GM18907 (cell line): ENCODE data around the gene MKLN1.
"Not testable (repeated sequence)": the region's sequence is repeated elsewhere in the genome, so short reads cannot be mapped to it uniquely, and the experiment has no call there.

Experiments used
- ATAC-seq: cut with Tn5 transposase; IDR thresholded peaks from one replicate; pipeline ENCODE4 v1.9.1; 2021; ENCODE audit warnings: mild to moderate bottlenecking, moderate library complexity; ENCODE audit not compliant: unreplicated experiment

The MKLN1 gene

GRCh38 chr7:131307627-131308026, 20.0 kb upstream of the MKLN1 start:
- no peak for ATAC-seq

DNA sequence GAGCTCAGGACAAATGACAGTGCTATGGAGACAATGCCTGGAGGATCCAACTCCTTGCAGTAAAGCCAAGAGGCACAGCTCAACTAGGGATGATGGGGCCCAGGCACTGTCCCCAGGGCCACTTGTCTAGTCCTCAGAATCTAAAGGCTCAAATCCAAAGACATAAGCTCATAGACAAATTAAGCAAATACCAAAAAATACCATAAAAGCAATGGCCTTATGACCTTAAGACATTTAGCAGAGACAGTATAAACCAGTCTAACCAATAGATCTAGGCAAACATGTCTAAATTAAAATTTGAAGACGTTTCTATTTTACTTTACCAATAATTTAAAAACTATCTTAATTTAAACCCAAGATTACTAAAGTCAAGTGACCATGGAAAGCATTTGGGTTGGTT, 14.8 kb upstream of the MKLN1 start:
- ATAC-seq: no peak

- ATAC-seq: no peak
Measured at GRCh38 chr7:131320603-131321002, 7.1 kb upstream of the MKLN1 start.

DNA sequence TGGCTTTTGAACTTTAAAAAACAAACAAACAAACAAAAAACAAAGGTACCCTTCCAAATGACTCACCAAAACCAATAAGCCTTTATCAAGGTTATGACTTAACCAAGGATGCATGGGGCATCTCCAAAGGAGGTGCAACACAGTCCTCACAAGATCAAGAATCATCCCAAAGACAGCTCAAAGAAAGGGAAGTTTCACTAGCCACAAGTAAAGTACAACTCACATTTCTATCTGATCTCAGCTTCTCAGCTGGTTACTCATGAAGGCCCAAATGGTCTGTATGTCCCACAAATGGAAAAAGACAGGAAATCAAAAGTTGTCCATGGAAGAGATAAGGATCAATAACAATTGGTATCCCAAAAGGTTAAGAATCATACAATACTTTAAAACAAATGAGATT, 6.0 kb upstream of the MKLN1 start:
- ATAC-seq: no peak

DNA sequence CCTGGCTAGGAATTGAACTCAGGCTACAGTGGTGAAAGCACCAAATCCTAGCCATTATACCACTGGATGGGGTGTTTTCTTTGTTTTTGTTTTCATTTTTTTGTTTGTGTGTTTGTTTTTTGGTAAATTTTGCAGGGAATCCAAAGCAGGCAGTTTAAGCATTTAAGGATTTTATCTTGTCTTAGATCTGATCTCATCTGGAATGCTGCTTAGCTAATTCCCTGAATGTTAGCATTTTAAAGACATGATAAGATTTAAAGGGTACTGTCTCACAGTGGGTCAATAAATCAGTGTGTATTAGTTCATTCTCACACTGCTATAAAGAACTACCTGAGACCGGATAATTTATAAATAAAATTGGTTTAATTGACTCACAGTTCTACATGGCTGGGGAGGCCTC, 5.6 kb upstream of the MKLN1 start:
- no peak for ATAC-seq

GRCh38 chr7:131322861-131323260, 4.8 kb upstream of the MKLN1 start:
- no peak for ATAC-seq

DNA sequence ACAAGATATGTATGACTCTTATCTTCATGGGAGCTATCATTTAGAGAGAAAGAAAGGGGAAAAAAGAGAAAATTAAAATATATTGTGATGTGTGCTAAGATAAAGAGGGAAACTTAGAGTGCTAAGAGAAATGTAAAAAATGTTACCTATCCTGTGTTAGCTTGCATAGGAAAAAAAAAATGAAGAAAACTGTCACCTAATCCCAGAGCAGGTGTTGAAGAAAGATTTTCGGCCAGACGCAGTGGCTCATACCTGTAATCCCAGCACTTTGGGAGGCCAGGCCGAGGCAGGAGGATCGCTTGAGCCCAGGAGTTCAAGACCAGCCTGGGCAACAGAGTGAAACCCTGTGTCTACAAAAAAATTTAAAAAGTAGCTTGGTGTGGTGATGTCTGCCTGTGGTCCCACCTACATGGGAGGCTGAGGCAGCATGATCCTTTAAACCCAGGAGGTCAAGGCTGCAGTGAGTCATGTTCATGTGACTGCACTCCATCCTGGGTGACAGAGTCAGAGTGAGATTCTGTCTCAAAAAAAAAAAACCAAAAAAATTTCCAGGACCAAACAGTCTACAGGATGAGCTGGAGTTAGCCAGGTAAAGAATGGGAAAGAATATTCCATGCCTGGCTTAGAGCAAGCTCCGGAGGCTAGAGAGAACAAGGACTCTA, 2.4 kb upstream of the MKLN1 start:
- no peak for ATAC-seq

DNA sequence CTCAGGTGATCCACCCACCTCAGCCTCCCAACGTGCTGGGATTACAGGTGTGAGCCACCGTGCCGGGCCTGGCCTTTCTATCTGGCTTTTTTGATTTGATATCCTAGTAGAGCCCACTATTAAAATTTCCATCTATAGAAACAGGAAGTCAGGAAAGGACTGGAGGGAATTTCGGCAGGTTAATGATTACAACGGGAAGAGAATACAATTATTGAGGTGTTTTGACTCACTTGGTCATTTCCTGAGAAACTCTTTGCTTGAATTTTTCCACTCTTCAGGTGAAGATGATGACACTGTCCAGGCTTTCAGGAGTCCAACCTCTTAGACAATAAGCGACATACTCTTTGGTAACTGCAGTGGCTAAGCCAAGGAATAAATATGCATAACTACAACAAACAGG, 1.1 kb upstream of the MKLN1 start:
- ATAC-seq: no peak

DNA sequence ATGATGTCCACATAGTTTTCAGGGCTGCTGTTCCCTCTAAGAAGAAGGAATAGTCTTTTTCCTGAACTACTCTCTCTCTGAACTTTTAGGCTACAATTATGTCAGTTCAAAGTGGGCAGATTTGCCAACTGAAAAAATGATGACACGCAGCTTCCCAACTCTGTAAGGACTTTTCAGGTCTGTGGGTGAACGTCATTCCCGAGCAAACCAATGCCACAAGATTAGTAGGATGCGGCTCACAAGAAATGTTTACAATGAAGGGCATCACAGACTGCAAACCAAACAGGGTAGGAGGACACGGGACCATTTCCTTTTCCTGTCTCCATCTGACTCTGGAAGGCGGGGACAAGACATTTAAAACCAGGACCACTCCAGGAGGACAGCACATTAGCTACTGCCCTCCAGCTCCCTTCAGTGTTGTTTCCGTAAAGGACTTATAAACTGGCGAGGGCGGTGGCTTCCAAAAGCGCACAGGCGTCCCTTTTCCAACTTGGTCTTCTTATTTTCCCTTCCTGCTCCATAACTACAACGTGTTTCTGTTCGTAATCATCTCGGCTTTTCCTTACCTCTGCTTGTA, 539 bp upstream of the MKLN1 start:
- peak; percentile 15 for ATAC-seq

DNA sequence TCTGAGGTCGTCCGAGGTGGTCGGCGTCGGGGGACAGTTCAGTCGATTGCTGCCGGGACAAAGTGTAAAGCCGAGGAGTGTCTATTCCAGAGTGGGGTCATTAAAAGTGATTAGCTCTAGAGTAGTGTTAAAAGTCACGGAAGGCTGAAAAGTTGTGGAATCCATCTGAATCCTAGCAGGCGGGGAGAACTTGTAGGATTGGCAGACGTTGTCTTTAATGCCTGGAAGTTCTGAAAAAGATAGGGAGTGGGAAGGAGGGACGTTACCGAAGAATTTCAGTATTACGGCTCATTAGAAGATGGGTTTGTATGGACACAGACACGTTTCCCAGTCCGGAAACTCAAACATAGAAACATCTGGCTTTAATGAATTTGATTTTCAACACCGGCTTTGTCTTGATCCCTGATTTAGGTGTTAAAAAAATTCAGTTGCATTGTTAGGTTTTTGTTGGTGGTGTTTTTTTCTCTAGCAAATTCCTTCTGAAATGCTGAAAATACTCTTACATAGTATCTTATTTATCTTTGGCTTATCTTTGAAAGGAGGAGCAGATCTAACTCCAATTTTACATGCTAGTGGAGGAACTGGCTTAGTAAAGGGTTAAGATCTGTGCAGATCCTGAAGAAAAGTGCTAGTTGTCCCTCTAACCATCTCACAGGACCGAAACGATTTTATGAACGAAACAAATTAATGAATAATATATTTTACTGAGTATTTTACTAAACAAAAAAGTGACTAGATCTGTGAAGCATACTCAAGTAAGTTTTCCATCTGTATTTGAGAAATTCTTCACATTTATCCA, 900 bp downstream of the MKLN1 start:
- no peak for ATAC-seq

DNA sequence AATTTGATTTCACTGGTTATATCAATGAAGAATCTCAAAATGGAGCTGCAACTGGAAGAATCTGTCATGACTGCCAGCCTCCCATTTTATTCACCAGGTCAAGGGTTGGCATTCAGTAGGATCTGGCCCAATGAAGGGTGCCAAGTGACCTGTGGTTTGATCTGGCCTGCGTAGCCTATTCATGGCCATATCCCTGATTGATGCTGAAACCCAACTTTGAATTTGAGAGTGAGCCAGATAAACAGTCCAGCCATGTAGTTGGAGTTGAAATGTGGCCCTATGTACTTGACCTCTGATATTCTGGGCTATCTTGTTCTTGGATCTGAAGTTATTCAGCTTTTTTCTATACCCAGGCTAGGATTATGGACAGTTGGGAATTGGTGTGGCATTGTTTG, 1.5 kb downstream of the MKLN1 start:
- no peak for ATAC-seq

- ATAC-seq: no peak
Measured at GRCh38 chr7:131330299-131330698, 2.6 kb downstream of the MKLN1 start.

- no peak for ATAC-seq
Measured at GRCh38 chr7:131331806-131332205, 4.1 kb downstream of the MKLN1 start.

- ATAC-seq: not testable (repeated sequence)
Measured at GRCh38 chr7:131332729-131333128, 5.1 kb downstream of the MKLN1 start.

GRCh38 chr7:131335639-131336381, 8.1 kb downstream of the MKLN1 start:
- ATAC-seq: no peak

- no peak for ATAC-seq
Measured at GRCh38 chr7:131336956-131337355, 9.3 kb downstream of the MKLN1 start.

- ATAC-seq: no peak
Measured at GRCh38 chr7:131338173-131338572, 10.5 kb downstream of the MKLN1 start.

DNA sequence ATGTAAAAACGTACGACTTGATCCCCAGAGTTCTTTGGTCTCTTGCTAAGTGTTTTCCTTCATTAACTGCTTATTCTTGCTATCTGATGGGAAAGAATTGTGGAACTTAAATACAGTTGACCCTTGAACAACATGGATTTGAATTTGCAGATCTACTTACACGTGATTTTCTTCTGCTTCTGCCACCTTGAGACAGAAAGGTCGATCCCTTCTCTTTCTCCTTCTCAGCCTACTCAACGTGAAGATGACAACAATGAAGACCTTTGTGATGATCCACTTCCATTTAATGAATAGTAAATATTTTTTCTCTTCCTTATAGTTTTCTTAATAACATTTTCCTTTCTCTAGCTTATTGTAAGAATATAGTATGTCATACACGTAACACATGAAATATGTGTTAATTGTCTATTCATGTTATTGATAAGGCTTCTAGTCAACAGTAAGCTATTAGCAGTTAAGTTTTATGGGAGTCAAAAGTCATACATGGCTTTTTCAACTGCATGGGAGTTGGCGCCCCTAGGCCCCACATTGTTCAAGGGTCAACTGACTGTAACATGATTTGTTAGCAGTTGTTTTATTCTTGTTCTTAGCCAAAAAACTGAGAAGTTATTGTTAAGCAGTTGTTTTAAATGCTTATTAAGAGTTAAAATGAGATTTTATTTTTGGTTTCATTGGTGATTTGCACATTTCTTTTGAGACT, 11.2 kb downstream of the MKLN1 start:
- ATAC-seq: no peak

DNA sequence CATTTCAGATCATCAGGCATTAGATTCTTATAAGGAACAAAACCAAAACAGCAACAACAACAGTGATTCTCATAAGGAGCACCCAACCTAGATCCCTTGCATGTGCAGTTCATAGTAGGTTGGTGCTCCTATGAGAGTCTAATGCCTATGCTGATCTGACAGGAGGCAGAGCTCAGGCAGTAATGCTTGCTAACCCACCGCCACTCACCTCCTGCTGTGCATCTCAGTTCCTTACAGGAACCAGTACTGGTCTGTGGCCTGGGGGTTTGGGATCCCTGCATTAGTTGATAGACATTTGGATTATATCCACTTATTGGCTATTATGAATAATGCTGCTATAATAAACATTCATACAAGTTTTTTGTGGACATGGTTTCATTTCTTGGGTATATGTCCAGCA, 14.0 kb downstream of the MKLN1 start:
- no peak for ATAC-seq

DNA sequence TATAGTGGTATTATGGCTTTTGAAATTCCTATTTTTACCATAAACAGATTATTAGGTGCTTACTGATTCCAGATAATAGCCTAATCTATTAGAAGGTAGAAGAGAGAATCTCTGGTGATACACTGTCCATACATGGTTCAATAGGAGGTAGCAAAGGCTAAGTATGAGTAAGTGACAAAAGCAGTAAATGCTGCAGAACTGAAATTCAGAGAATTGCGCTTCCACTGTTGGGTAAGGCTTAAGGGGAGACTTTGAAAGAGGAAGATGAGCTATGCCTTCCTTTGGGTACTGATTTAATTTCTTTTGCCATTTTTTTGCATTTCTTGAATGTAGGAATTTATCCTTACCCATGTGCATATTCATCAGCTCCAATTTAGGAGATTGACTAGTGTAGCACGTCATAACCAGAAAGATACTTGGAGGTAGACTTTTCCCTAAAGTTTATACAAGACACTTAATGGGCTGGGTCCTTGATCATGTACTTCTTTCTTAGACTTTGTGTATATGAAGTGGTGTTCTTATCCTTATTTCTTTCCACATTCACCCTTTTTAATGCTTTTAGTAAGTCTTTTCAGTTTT, 15.3 kb downstream of the MKLN1 start:
- no peak for ATAC-seq
